NB4 (cell line): ENCODE data around the gene STAG1.

Experiments
- MYC ChIP-seq: IDR thresholded peaks from 2 replicates; pipeline ENCODE4 v1.6.1; 2011; ENCODE audit warnings: low read depth, low read length
- POLR2A ChIP-seq: IDR thresholded peaks from 2 replicates; pipeline ENCODE4 v1.6.1; 2011; ENCODE audit warnings: mild to moderate bottlenecking; ENCODE audit not compliant: insufficient read length; ENCODE audit errors: extremely low read depth
- TF ChIP-seq, protein P1 (sequence below): IDR thresholded peaks from one replicate; pipeline ENCODE4 v1.5.1; 2012; ENCODE audit warnings: low read depth, low read length

- TF ChIP-seq, protein P1, sequence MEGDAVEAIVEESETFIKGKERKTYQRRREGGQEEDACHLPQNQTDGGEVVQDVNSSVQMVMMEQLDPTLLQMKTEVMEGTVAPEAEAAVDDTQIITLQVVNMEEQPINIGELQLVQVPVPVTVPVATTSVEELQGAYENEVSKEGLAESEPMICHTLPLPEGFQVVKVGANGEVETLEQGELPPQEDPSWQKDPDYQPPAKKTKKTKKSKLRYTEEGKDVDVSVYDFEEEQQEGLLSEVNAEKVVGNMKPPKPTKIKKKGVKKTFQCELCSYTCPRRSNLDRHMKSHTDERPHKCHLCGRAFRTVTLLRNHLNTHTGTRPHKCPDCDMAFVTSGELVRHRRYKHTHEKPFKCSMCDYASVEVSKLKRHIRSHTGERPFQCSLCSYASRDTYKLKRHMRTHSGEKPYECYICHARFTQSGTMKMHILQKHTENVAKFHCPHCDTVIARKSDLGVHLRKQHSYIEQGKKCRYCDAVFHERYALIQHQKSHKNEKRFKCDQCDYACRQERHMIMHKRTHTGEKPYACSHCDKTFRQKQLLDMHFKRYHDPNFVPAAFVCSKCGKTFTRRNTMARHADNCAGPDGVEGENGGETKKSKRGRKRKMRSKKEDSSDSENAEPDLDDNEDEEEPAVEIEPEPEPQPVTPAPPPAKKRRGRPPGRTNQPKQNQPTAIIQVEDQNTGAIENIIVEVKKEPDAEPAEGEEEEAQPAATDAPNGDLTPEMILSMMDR = no peak
- TF ChIP-seq MYC (no peak), POLR2A (no peak)
Measured at GRCh38 chr3:136329593-136329992, 422.6 kb downstream of the STAG1 start.
